Caco-2 (cell line): ENCODE data around the gene HDAC10. TPM values are rescaled to one million over a fixed set of nuclear protein-coding genes. Genes with fewer than 3 reads are reported as not detected.

Source experiments
- BruUV-seq: library from RNA; stranded (reverse); fragments of 400-500 nt; replicated peaks from 2 replicates; lab custom pipeline; 2021; lab: Mats Ljungman, UMichigan
- CTCF ChIA-PET: fragments of 300-600 bp; sonication (Branson Sonifier 250); formaldehyde crosslinking; loops from one replicate; lab custom pipeline; 2022; ENCODE audit warnings: antibody characterized with exemption; lab: Charles Lee
- POLR2A ChIA-PET: fragments of 300-600 bp; sonication (Branson Sonifier 250); formaldehyde crosslinking; loops from one replicate; lab custom pipeline; 2022; ENCODE audit warnings: antibody characterized with exemption; lab: Charles Lee
- DNase-seq, 2 experiments: peaks; one replicate each; pipeline versions ENCODE4 v3.0.0 to v3.0.0-alpha.2; 2020 to 2022
- H3K27me3 ChIP-seq: replicated peaks from 2 replicates; pipeline ENCODE4 v1.6.0; 2011; ENCODE audit warnings: low read length; ENCODE audit not compliant: control insufficient read depth, insufficient read depth
- H3K36me3 ChIP-seq: 2 replicates; pipeline ENCODE4 v1.5.1; 2011; ENCODE audit warnings: low read length; ENCODE audit not compliant: control insufficient read depth, insufficient read depth
- H3K4me1 ChIP-seq: fragments of 250-450 bp; sonication (Bioruptor Pico); 2 replicates; pipeline ENCODE4 v1.5.1; 2020; ENCODE audit warnings: mild to moderate bottlenecking
- H3K4me3 ChIP-seq: 2 replicates; pipeline ENCODE4 v1.5.1; 2011; ENCODE audit warnings: low read depth, mild to moderate bottlenecking, control low read depth, low read length
- H3K9me3 ChIP-seq: fragments of 250-450 bp; sonication (Bioruptor Pico); 2 replicates; pipeline ENCODE4 v1.5.1; 2020; ENCODE audit warnings: mild to moderate bottlenecking, moderate library complexity
- H3K27ac Mint-ChIP-seq: one replicate; pipeline ENCODE4 v1.8.0; 2022; ENCODE audit warnings: mixed read lengths; ENCODE audit not compliant: unreplicated experiment
- H3K27me3 Mint-ChIP-seq: one replicate; pipeline ENCODE4 v1.8.0; 2022; ENCODE audit warnings: mixed read lengths; ENCODE audit not compliant: insufficient read depth, unreplicated experiment
- H3K36me3 Mint-ChIP-seq: one replicate; pipeline ENCODE4 v1.8.0; 2022; ENCODE audit warnings: mild to moderate bottlenecking, mixed read lengths; ENCODE audit not compliant: insufficient read depth, unreplicated experiment
- H3K4me1 Mint-ChIP-seq: one replicate; pipeline ENCODE4 v1.8.0; 2022; ENCODE audit warnings: low read depth, mixed read lengths; ENCODE audit not compliant: unreplicated experiment
- H3K4me3 Mint-ChIP-seq: one replicate; pipeline ENCODE4 v1.8.0; 2022; ENCODE audit warnings: mild to moderate bottlenecking, moderate library complexity, mixed read lengths; ENCODE audit not compliant: unreplicated experiment
- H3K9me3 Mint-ChIP-seq: one replicate; pipeline ENCODE4 v1.8.0; 2022; ENCODE audit warnings: mixed read lengths; ENCODE audit not compliant: unreplicated experiment
- CTCF ChIP-seq, 2 experiments: fragments of 200-600 bp in 1 of 2; IDR thresholded peaks; 1 replicate in 1 of 2; 2 replicates in 1 of 2; pipeline versions ENCODE4 v1.5.1 to v1.8.0; 2011 to 2022; ENCODE audit warnings: antibody characterized with exemption in 1 of 2, control low read depth in 1 of 2, inconsistent platforms in 1 of 2, low read depth in 1 of 2, low read length in 1 of 2, mild to moderate bottlenecking in 1 of 2, moderate library complexity in 1 of 2; ENCODE audit not compliant: insufficient read depth in 1 of 2, severe bottlenecking in 1 of 2, unreplicated experiment in 1 of 2
- intact Hi-C: fragments of 100-400 bp; cut with micrococcal nuclease; formaldehyde crosslinking; loops from one replicate; pipeline ENCODE4 v1.10.0; 2022; ENCODE audit not compliant: unreplicated experiment
- total RNA-seq: library from RNA; stranded (reverse); gene quantifications from 2 replicates; pipeline ENCODE4 v1.2.3, GENCODE V29; 2022

HDAC10 gene
- total RNA-seq, 1 experiment from 2014 or later, result 63.5 TPM

DNA sequence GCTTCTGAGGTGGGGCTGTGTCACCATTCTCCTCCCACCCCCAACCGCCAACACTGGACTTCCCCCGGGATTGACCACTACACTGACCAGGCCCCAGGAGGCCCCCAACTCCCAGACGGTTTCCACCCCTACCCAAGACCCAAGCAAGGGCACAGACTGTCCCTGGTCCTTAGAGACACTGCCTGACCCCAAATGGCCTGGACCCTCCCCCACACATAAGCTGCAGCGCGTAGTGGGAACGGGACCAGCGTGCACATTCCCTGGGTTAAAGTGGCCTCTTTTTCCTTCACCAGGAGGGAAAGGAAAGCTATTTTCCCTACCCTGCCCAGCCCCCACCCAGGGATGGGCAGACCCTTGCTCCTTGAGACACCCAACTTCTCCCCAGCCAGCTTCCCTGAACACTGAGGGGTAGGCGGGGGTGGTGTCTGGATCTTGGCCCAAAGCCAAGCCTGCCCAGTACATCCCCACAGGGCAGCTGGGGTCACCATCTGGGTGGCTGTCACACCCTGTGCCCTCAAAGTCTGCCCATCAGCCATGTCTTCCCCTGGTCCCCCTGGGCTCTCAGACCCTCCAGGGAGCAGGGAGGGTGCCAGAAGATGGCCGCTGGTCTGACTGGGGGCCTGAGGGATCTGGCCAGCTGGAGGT, 12.0 kb upstream of the HDAC10 start:
- Histone ChIP-seq H3K4me1 (peaks cover 11% of the 10 kb centered on the region; the same call in 1 of the 2 replicates), H3K9me3 (no peaks in the 10 kb centered on the region), H3K27me3 (no peaks in the 10 kb centered on the region), H3K4me3 (no peak overlapping the region), H3K36me3 (no peaks in the 10 kb centered on the region)
- ChIA-PET POLR2A (no interaction called here), CTCF (interaction anchor here (1.6 kb wide), 1 partner anchor 12 kb away, joined by 5 read pairs; the partner anchor contains the start of gene HDAC10)
- H3K27me3 Mint-ChIP-seq, result no peaks in the 10 kb centered on the region
- no peak for DNase-seq
- no peak overlapping the region for H3K27ac Mint-ChIP-seq
- H3K36me3 Mint-ChIP-seq, result no peaks in the 10 kb centered on the region
- intact Hi-C loops, result no loop called here
- no peaks in the 10 kb centered on the region for H3K4me1 Mint-ChIP-seq
- peak overlapping the region; percentile 72 for H3K4me3 Mint-ChIP-seq
- no TSS peak for BruUV-seq
- no peaks in the 10 kb centered on the region for H3K9me3 Mint-ChIP-seq
- TF ChIP-seq CTCF (IDR thresholded peaks at IDR 0.05; ENCODE audit: insufficient read depth in 1 of 2, low read depth in 1 of 2, low read length in 1 of 2, severe bottlenecking in 1 of 2, unreplicated experiment in 1 of 2), result no peak

DNA sequence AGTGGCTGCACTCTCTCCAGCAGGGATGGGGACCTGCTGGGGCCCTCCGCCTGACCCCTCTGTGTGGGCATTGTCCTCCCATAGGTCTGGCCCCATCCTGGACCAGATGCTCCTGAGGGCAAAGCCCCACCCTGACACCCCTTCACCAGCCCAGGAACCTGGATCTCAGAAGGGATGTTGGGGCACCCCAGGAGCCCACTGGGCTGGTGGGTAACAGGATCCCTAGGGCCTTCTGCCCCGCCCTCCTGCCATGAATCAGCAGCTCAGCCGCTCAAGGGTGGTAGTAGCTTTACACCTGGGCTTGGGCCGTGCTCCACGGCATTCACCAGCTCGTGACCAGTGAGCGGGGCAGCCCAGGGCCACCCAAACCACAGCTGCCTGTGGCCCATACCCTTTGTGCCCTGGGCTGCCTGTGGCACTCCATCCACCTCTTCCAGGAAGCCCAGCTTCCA, 11.4 kb upstream of the HDAC10 start:
- H3K4me3 ChIP-seq, result no peak overlapping the region
- no peaks in the 10 kb centered on the region for H3K9me3 ChIP-seq
- H3K4me1 ChIP-seq, result peaks cover 11% of the 10 kb centered on the region; the same call in 1 of the 2 replicates
- no peaks in the 10 kb centered on the region for H3K27me3 ChIP-seq
- H3K36me3 ChIP-seq, result no peaks in the 10 kb centered on the region
- ChIA-PET POLR2A (no interaction called here), CTCF (interaction anchor here (1.6 kb wide), 1 partner anchor 12 kb away, joined by 5 read pairs; the partner anchor contains the start of gene HDAC10)
- Mint-ChIP-seq H3K9me3 (no peaks in the 10 kb centered on the region), H3K27ac (no peak overlapping the region), H3K27me3 (no peaks in the 10 kb centered on the region), H3K36me3 (peaks cover 1% of the 10 kb centered on the region), H3K4me3 (peak overlapping the region; percentile 72), H3K4me1 (no peaks in the 10 kb centered on the region)
- no peak for TF ChIP-seq CTCF (IDR thresholded peaks at IDR 0.05; ENCODE audit: insufficient read depth in 1 of 2, low read depth in 1 of 2, low read length in 1 of 2, severe bottlenecking in 1 of 2, unreplicated experiment in 1 of 2)
- intact Hi-C loops, result no loop called here
- no TSS peak for BruUV-seq
- no peak for DNase-seq

- H3K27me3 Mint-ChIP-seq, result no peaks in the 10 kb centered on the region
These were observed 10.8 kb upstream of the HDAC10 start, which contains the start of gene MAPK12 for GRCh38 chr22:50261615-50262459. Gene MAPK12 (minus strand): TSS chr22:50261683. CDS start chr22:50261509, 174 bp downstream.

More at GRCh38 chr22:50261615-50262459, 10.8 kb upstream of the HDAC10 start, which contains the start of gene MAPK12:
- TF ChIP-seq CTCF (IDR thresholded peaks at IDR 0.05; ENCODE audit: insufficient read depth in 1 of 2, low read depth in 1 of 2, low read length in 1 of 2, severe bottlenecking in 1 of 2, unreplicated experiment in 1 of 2), result no peak
- CTCF ChIA-PET, result interaction anchor here (0.7 to 1.6 kb wide), 2 partner anchors 11 to 263 kb away, joined by 4 to 5 read pairs; partner anchors contain the start of genes HDAC10 and SCO2
- H3K4me3 Mint-ChIP-seq, result peak within 1 kb of the TSS; percentile 72
- DNase-seq, result peak in 1 of 2 experiments; percentile 78
- no peaks in the 10 kb centered on the region for H3K4me1 Mint-ChIP-seq
- H3K36me3 Mint-ChIP-seq, result peaks cover 5% of the 10 kb centered on the region
- H3K9me3 ChIP-seq, result no peaks in the 10 kb centered on the region
- no peaks in the 10 kb centered on the region for H3K9me3 Mint-ChIP-seq
- peaks cover 11% of the 10 kb centered on the region; the same call in 1 of the 2 replicates for H3K4me1 ChIP-seq
- H3K4me3 ChIP-seq, result peak within 1 kb of the TSS; percentile 44
- H3K27me3 ChIP-seq, result no peaks in the 10 kb centered on the region
- intact Hi-C loops, result no loop called here
- BruUV-seq, result no TSS peak
- POLR2A ChIA-PET, result interaction anchor here (1.3 kb wide), 1 partner anchor 11 kb away, joined by 4 read pairs; the partner anchor contains the start of gene HDAC10
- no peaks in the 10 kb centered on the region for H3K36me3 ChIP-seq
- H3K27ac Mint-ChIP-seq, result no peak within 1 kb of the TSS
